HG03280 (cell line): ENCODE data around the gene METTL24.
"Not testable (repeated sequence)": the region's sequence is repeated elsewhere in the genome, so short reads cannot be mapped to it uniquely, and the experiment has no call there.

ENCODE experiments used
- ATAC-seq: cut with Tn5 transposase; IDR thresholded peaks from one replicate; pipeline ENCODE4 v1.9.1; 2021; ENCODE audit warnings: mild to moderate bottlenecking, moderate library complexity; ENCODE audit not compliant: unreplicated experiment

METTL24 gene

GRCh38 chr6:110272781-110273180 is 85.4 kb downstream of the METTL24 start:
- not testable (repeated sequence) for ATAC-seq

GRCh38 chr6:110271732-110272022 is 86.5 kb downstream of the METTL24 start:
- ATAC-seq, result no peak

- no peak for ATAC-seq
Observed at GRCh38 chr6:110270165-110270564, 88.0 kb downstream of the METTL24 start.

GRCh38 chr6:110269623-110270022 is 88.5 kb downstream of the METTL24 start:
- no peak for ATAC-seq

- no peak for ATAC-seq
Observed at GRCh38 chr6:110266996-110267395, 91.2 kb downstream of the METTL24 start.

- ATAC-seq, result no peak
Observed at GRCh38 chr6:110265273-110265672, 92.9 kb downstream of the METTL24 start.

- ATAC-seq, result no peak
Observed at GRCh38 chr6:110256366-110256765, 101.8 kb downstream of the METTL24 start.

GRCh38 chr6:110255211-110255750 is 102.9 kb downstream of the METTL24 start:
- no peak for ATAC-seq

- no peak for ATAC-seq
Observed at GRCh38 chr6:110250838-110251237, 107.3 kb downstream of the METTL24 start.

GRCh38 chr6:110250058-110250457 is 108.1 kb downstream of the METTL24 start:
- no peak for ATAC-seq

- ATAC-seq, result no peak
Observed at GRCh38 chr6:110246900-110247546, 111.1 kb downstream of the METTL24 start.

- no peak for ATAC-seq
Observed at GRCh38 chr6:110246378-110246777, 111.8 kb downstream of the METTL24 start.

GRCh38 chr6:110244621-110245020 is 113.5 kb downstream of the METTL24 start:
- not testable (repeated sequence) for ATAC-seq

- ATAC-seq, result no peak
Observed at GRCh38 chr6:110239526-110240274, 118.4 kb downstream of the METTL24 start.

GRCh38 chr6:110236007-110236406 is 122.1 kb downstream of the METTL24 start:
- ATAC-seq, result not testable (repeated sequence)

GRCh38 chr6:110233770-110234374 is 124.3 kb downstream of the METTL24 start:
- ATAC-seq, result peak; percentile 87

- ATAC-seq, result no peak
Observed at GRCh38 chr6:110232450-110232849, 125.7 kb downstream of the METTL24 start.

- ATAC-seq, result no peak
Observed at GRCh38 chr6:110226261-110226660, 131.9 kb downstream of the METTL24 start.

- no peak for ATAC-seq
Observed at GRCh38 chr6:110221738-110222137, 136.4 kb downstream of the METTL24 start.

- ATAC-seq, result no peak
Observed at GRCh38 chr6:110217266-110217665, 140.9 kb downstream of the METTL24 start.

- ATAC-seq, result no peak
Observed at GRCh38 chr6:110216140-110216539, 142.0 kb downstream of the METTL24 start.

- ATAC-seq, result no peak
Observed at GRCh38 chr6:110214338-110214737, 143.8 kb downstream of the METTL24 start.
